ENCODE measurements around the gene SELENOF. TPM values are rescaled to one million over a fixed set of nuclear protein-coding genes. Genes with fewer than 3 reads are reported as not detected.

Gene SELENOF
- total and polyA plus RNA-seq, 10 of the 15 experiments (the other 5 are each of a cell fraction or from before 2014, with no cell fraction given), result 98.7 to 254 (median 172) TPM

GRCh38 chr1:86871001-86871400 is 42.9 kb downstream of the SELENOF start:
- DNase-seq (ENCODE audit: low read depth, low spot score), result no peak
- no peak overlapping the region for H3K4me3 ChIP-seq
- ATAC-seq, result no peak
- ChIA-PET POLR2A (no interaction called here), RAD21 (ENCODE audit: unreplicated experiment) (no interaction called here), SMC1A (ENCODE audit: uncharacterized antibody, unreplicated experiment) (interaction anchor here (0.6 to 1.4 kb wide), 3 partner anchors 14 to 207 kb away, joined by 3 read pairs; no protein-coding TSS in a partner anchor), CTCF (no interaction called here)
- H2AFZ ChIP-seq (ENCODE audit: control insufficient read depth, low read depth, low read length), result no peak overlapping the region
- no peak for FAIRE-seq
- H3K79me2 ChIP-seq (ENCODE audit: control insufficient read depth, insufficient read depth, low read length), result no peaks in the 10 kb centered on the region
- H3K27me3 ChIP-seq (replicated peaks in 1 of 2; ENCODE audit: control insufficient read depth in 2 of 2, insufficient read depth in 2 of 2, low read length in 1 of 2), result no peaks in the 10 kb centered on the region
- no peaks in the 10 kb centered on the region for H3K36me3 ChIP-seq (ENCODE audit: control insufficient read depth in 2 of 2, insufficient read depth in 2 of 2, low read length in 1 of 2)
- H3K4me1 ChIP-seq (ENCODE audit: control insufficient read depth, insufficient read depth, low read length), result no peaks in the 10 kb centered on the region
- in situ Hi-C loops (cut with MboI) (no loop called here), intact Hi-C loops (cut with micrococcal nuclease; ENCODE audit: unreplicated experiment) (no loop called here)
- 71% methylated on average over 3 of the region's 3 CpGs for WGBS (ENCODE audit: insufficient coverage, insufficient replicate concordance, low lambda C conversion rate, missing lambda C conversion rate)
- no peaks in the 10 kb centered on the region; the same call in 2 of the 3 replicates for H3K9me3 ChIP-seq (replicated peaks; ENCODE audit: control insufficient read depth, insufficient read depth, low read length)
- H3K4me2 ChIP-seq (ENCODE audit: control insufficient read depth, insufficient read depth), result no peak overlapping the region
- BruUV-seq (replicated peaks), result no TSS peak
- no peaks in the 10 kb centered on the region for H4K20me1 ChIP-seq (ENCODE audit: control insufficient read depth, insufficient read depth)
- no peak for TF ChIP-seq RB1 (IDR thresholded peaks at IDR 0.05; ENCODE audit: borderline replicate concordance)
- no peak for TF ChIP-seq SREBF2 (IDR thresholded peaks at IDR 0.05; ENCODE audit: low read length)
- no peak for TF ChIP-seq CHD1 (IDR thresholded peaks at IDR 0.05; ENCODE audit: low read depth, low read length)
- TF ChIP-seq CHD2 (IDR thresholded peaks at IDR 0.05; ENCODE audit: borderline replicate concordance, low read depth, low read length), result no peak
- no peak for TF ChIP-seq RAD51 (IDR thresholded peaks at IDR 0.05)
- no peak for TF ChIP-seq RCOR1 (conservative IDR thresholded peaks at IDR 0.05; ENCODE audit: low read depth, low read length)
- TF ChIP-seq CREB1 (IDR thresholded peaks at IDR 0.05; ENCODE audit: low read depth), result no peak
- TF ChIP-seq SP1 (IDR thresholded peaks at IDR 0.05; ENCODE audit: low read depth, low read length), result no peak
- no peak for TF ChIP-seq BMI1 (IDR thresholded peaks at IDR 0.05; ENCODE audit: borderline replicate concordance)
- no peak overlapping the region for H3K9ac ChIP-seq (ENCODE audit: control insufficient read depth, insufficient read depth, low read length)
- H3K27ac ChIP-seq (ENCODE audit: control insufficient read depth, insufficient read depth), result no peak overlapping the region

DNA sequence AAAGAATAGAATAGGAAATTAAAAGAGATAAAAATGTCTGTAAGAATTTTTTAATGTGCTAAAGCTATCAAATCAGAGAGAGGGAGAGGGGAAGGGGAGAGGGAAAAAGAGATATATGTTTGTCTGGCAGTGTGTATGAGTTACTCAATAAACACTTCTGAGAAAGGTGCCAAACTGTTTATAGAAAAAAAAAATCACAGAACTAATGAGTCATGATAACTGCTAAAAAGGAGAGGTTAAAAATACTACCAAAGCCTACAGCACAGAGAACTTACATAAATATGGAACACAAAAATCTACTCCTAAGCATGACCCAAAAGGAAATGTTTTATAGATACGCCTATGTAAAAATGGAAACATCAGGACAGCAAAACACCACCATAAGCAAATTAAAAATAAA is 45.4 kb downstream of the SELENOF start:
- FAIRE-seq (no peak), DNase-seq (ENCODE audit: low read depth, low spot score) (no peak), ATAC-seq (peak; percentile 37; the same call in 1 of the 3 replicates)
- Histone ChIP-seq H3K27ac (ENCODE audit: control insufficient read depth, insufficient read depth) (no peak overlapping the region), H3K36me3 (ENCODE audit: control insufficient read depth in 2 of 2, insufficient read depth in 2 of 2, low read length in 1 of 2) (no peaks in the 10 kb centered on the region), H3K79me2 (ENCODE audit: control insufficient read depth, insufficient read depth, low read length) (no peaks in the 10 kb centered on the region; the same call in 1 of the 2 replicates), H4K20me1 (ENCODE audit: control insufficient read depth, insufficient read depth) (no peaks in the 10 kb centered on the region), H3K27me3 (replicated peaks in 1 of 2; ENCODE audit: control insufficient read depth in 2 of 2, insufficient read depth in 2 of 2, low read length in 1 of 2) (no peaks in the 10 kb centered on the region), H3K4me2 (ENCODE audit: control insufficient read depth, insufficient read depth) (no peak overlapping the region), H3K9me3 (replicated peaks; ENCODE audit: control insufficient read depth, insufficient read depth, low read length) (no peaks in the 10 kb centered on the region; the same call in 2 of the 3 replicates), H2AFZ (ENCODE audit: control insufficient read depth, low read depth, low read length) (no peak overlapping the region), H3K4me1 (ENCODE audit: control insufficient read depth, insufficient read depth, low read length) (no peaks in the 10 kb centered on the region), H3K9ac (ENCODE audit: control insufficient read depth, insufficient read depth, low read length) (no peak overlapping the region), H3K4me3 (no peak overlapping the region)
- intact Hi-C loops (cut with micrococcal nuclease; ENCODE audit: unreplicated experiment), result no loop called here
- BruUV-seq (replicated peaks), result no TSS peak
- in situ Hi-C loops (cut with MboI), result no loop called here
- ChIA-PET RAD21 (ENCODE audit: unreplicated experiment) (interaction anchor here (1.4 kb wide), 1 partner anchor 215 kb away, joined by 3 read pairs; no protein-coding TSS in a partner anchor), POLR2A (no interaction called here), SMC1A (ENCODE audit: uncharacterized antibody, unreplicated experiment) (interaction anchor here (0.7 to 1.6 kb wide), 3 partner anchors 38 to 215 kb away, joined by 3 to 6 read pairs (median 5); partner anchors contain the start of genes HS2ST1 and SELENOF), CTCF (interaction anchor here (0.8 to 1.0 kb wide), 2 partner anchors 10 to 47 kb away, joined by 3 read pairs; no protein-coding TSS in a partner anchor)
- WGBS (ENCODE audit: insufficient coverage, insufficient replicate concordance, low lambda C conversion rate, missing lambda C conversion rate), result 100% methylated on average over 1 of the region's 1 CpG
- TF ChIP-seq, protein P1, sequence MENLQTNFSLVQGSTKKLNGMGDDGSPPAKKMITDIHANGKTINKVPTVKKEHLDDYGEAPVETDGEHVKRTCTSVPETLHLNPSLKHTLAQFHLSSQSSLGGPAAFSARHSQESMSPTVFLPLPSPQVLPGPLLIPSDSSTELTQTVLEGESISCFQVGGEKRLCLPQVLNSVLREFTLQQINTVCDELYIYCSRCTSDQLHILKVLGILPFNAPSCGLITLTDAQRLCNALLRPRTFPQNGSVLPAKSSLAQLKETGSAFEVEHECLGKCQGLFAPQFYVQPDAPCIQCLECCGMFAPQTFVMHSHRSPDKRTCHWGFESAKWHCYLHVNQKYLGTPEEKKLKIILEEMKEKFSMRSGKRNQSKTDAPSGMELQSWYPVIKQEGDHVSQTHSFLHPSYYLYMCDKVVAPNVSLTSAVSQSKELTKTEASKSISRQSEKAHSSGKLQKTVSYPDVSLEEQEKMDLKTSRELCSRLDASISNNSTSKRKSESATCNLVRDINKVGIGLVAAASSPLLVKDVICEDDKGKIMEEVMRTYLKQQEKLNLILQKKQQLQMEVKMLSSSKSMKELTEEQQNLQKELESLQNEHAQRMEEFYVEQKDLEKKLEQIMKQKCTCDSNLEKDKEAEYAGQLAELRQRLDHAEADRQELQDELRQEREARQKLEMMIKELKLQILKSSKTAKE (IDR thresholded peaks at IDR 0.05; ENCODE audit: low read depth, poor library complexity, severe bottlenecking), result no peak
- TF ChIP-seq ZZZ3 (IDR thresholded peaks at IDR 0.05; ENCODE audit: control insufficient read depth, insufficient read length, low read depth), result no peak
- TF ChIP-seq ZNF24 (IDR thresholded peaks at IDR 0.05), result no peak
- TF ChIP-seq POU2F2 (IDR thresholded peaks at IDR 0.05; ENCODE audit: borderline replicate concordance, low read depth, low read length), result no peak
- TF ChIP-seq ETV6 (conservative IDR thresholded peaks at IDR 0.05 in 1 of 2, IDR thresholded peaks at IDR 0.05 in 1 of 2; ENCODE audit: borderline replicate concordance in 1 of 2, low read depth in 1 of 2), result no peak
- no peak for TF ChIP-seq NFYA (IDR thresholded peaks at IDR 0.05; ENCODE audit: borderline replicate concordance, low read depth, low read length)
- TF ChIP-seq PAX8 (IDR thresholded peaks at IDR 0.05), result no peak
- no peak for TF ChIP-seq SIX5 (IDR thresholded peaks at IDR 0.05; ENCODE audit: low read depth, low read length, severe bottlenecking)
